Measurements from ENCODE around the gene UTP4.
A peak's percentile ranks its signal among the peaks of the same experiment; 100 is the strongest.

Gene UTP4

GRCh38 chr16:69132424-69133252 lies at the start of gene UTP4, which contains the start of gene CHTF8:
UTP4 (plus strand) TSS chr16:69132649; CDS start chr16:69133460, 811 bp downstream.
CHTF8 (minus strand) TSS chr16:69132588; CDS start chr16:69121458, 11,130 bp downstream.
- DNase-seq, result peak; percentile 78

GRCh38 chr16:69083306-69083941 lies 49.0 kb upstream of the UTP4 start:
- no peak for DNase-seq

GRCh38 chr16:69084289-69084688 lies 48.2 kb upstream of the UTP4 start:
- peak; percentile 69 for DNase-seq

- DNase-seq, result no peak
These were observed 47.3 kb upstream of the UTP4 start for GRCh38 chr16:69085032-69085695.

- DNase-seq, result no peak
These were observed 45.3 kb upstream of the UTP4 start for GRCh38 chr16:69087161-69087581.

- no peak for DNase-seq
These were observed 43.8 kb upstream of the UTP4 start for GRCh38 chr16:69088684-69089083.

GRCh38 chr16:69089091-69089910 lies 43.1 kb upstream of the UTP4 start:
- DNase-seq, result peak; percentile 38

- DNase-seq, result no peak
These were observed 38.5 kb upstream of the UTP4 start for GRCh38 chr16:69093974-69094373.

GRCh38 chr16:69094501-69094900 lies 37.9 kb upstream of the UTP4 start:
- DNase-seq, result no peak

GRCh38 chr16:69095193-69095592 lies 37.3 kb upstream of the UTP4 start:
- no peak for DNase-seq

- no peak for DNase-seq
These were observed 32.3 kb upstream of the UTP4 start for GRCh38 chr16:69100071-69100691.

- DNase-seq, result peak; percentile 58
These were observed 26.7 kb upstream of the UTP4 start, which contains the start of gene HAS3 for GRCh38 chr16:69105501-69106361. HAS3 (plus strand) TSS chr16:69105653; CDS start chr16:69109396, 3,743 bp downstream.

GRCh38 chr16:69106491-69107315 lies 25.7 kb upstream of the UTP4 start:
- no peak for DNase-seq

GRCh38 chr16:69107316-69107962 lies 25.0 kb upstream of the UTP4 start:
- DNase-seq, result no peak

- DNase-seq, result no peak
These were observed 24.2 kb upstream of the UTP4 start for GRCh38 chr16:69108064-69108904.

GRCh38 chr16:69108905-69109252 lies 23.6 kb upstream of the UTP4 start:
- no peak for DNase-seq

GRCh38 chr16:69109486-69110270 lies 22.8 kb upstream of the UTP4 start:
- DNase-seq, result no peak

- DNase-seq, result no peak
These were observed 22.0 kb upstream of the UTP4 start for GRCh38 chr16:69110406-69110805.
